LNCAP (cell line): Measurements from ENCODE around the gene FAM227A.

Source experiments
- CTCF ChIP-seq: fragments of 450-650 bp; IDR thresholded peaks from 2 replicates; pipeline ENCODE4 v1.5.1; 2017; ENCODE audit warnings: mild to moderate bottlenecking

Gene FAM227A

GRCh38 chr22:38632528-38632927, 23.7 kb downstream of the FAM227A start:
- TF ChIP-seq CTCF = no peak

GRCh38 chr22:38631724-38632123, 24.5 kb downstream of the FAM227A start:
- no peak for TF ChIP-seq CTCF

GRCh38 chr22:38629108-38629507, 27.1 kb downstream of the FAM227A start:
- TF ChIP-seq CTCF = no peak

GRCh38 chr22:38628444-38628843, 27.7 kb downstream of the FAM227A start:
- TF ChIP-seq CTCF = no peak

- no peak for TF ChIP-seq CTCF
These were observed 32.8 kb downstream of the FAM227A start for GRCh38 chr22:38623351-38623750.

GRCh38 chr22:38618682-38619081, 37.5 kb downstream of the FAM227A start:
- TF ChIP-seq CTCF = no peak

GRCh38 chr22:38618258-38618657, 37.9 kb downstream of the FAM227A start:
- no peak for TF ChIP-seq CTCF

- no peak for TF ChIP-seq CTCF
These were observed 41.7 kb downstream of the FAM227A start for GRCh38 chr22:38614332-38615063.
